IMR-90 (cell line): ENCODE results near the gene ABCA6. TPM values are rescaled to one million over a fixed set of nuclear protein-coding genes. Genes with fewer than 3 reads are reported as not detected.

Experiments
- ATAC-seq: fragments of 200-7000 bp; cut with Tn5 transposase; 2 replicates; pipeline ENCODE4 v1.9.1; 2020; ENCODE audit warnings: low read depth, mild to moderate bottlenecking, moderate library complexity
- BruUV-seq: library from RNA; stranded (reverse); fragments of 400-500 nt; replicated peaks from 2 replicates; lab custom pipeline; 2021; lab: Mats Ljungman, UMichigan
- CTCF ChIA-PET: fragments of 300-600 bp; formaldehyde crosslinking; extraction: SDS; loops from one replicate; lab custom pipeline; 2021; ENCODE audit warnings: antibody characterized with exemption; lab: Yijun Ruan, JAX
- POLR2A ChIA-PET: fragments of 300-600 bp; sonication (Branson Sonifier 250); formaldehyde crosslinking; loops from one replicate; lab custom pipeline; 2022; ENCODE audit warnings: antibody characterized with exemption; ENCODE audit not compliant: unreplicated experiment; lab: Charles Lee
- DNase-seq: peaks from one replicate; pipeline ENCODE4 v3.0.0; 2013
- H2AFZ ChIP-seq: replicated peaks from 2 replicates; pipeline ENCODE3; 2013; ENCODE audit warnings: low read length, mild to moderate bottlenecking; ENCODE audit not compliant: poor library complexity
- H2AK5ac ChIP-seq: 2 replicates; pipeline ENCODE4 v1.6.1; 2013; ENCODE audit warnings: low read depth, low read length, inconsistent platforms
- H2AK9ac ChIP-seq: replicated peaks from 2 replicates; pipeline ENCODE3; 2013; ENCODE audit warnings: mild to moderate bottlenecking, low read depth, low read length, moderate library complexity; ENCODE audit not compliant: poor library complexity
- H2BK120ac ChIP-seq: 2 replicates; pipeline ENCODE4 v1.6.1; 2013; ENCODE audit warnings: low read depth, low read length, inconsistent platforms
- H2BK15ac ChIP-seq: 3 replicates; pipeline ENCODE4 v1.6.1; 2013; ENCODE audit warnings: low read depth, low read length, inconsistent platforms
- H2BK20ac ChIP-seq: 2 replicates; pipeline ENCODE4 v1.6.1; 2013; ENCODE audit warnings: low read depth, mild to moderate bottlenecking, inconsistent platforms, low read length, moderate library complexity
- H2BK5ac ChIP-seq: 2 replicates; pipeline ENCODE4 v1.6.1; 2013; ENCODE audit warnings: mild to moderate bottlenecking, low read depth, low read length, inconsistent platforms; ENCODE audit not compliant: poor library complexity, severe bottlenecking
- H3K14ac ChIP-seq: replicated peaks from 2 replicates; pipeline ENCODE4 v1.6.1; 2013; ENCODE audit warnings: low read depth, low read length, inconsistent platforms
- H3K18ac ChIP-seq: 2 replicates; pipeline ENCODE4 v1.6.1; 2013; ENCODE audit warnings: low read depth, low read length, control low read depth
- H3K23ac ChIP-seq: 2 replicates; pipeline ENCODE4 v1.6.1; 2013; ENCODE audit warnings: low read depth, low read length, inconsistent platforms
- H3K27ac ChIP-seq: 2 replicates; pipeline ENCODE4 v1.5.1; 2013; ENCODE audit warnings: mild to moderate bottlenecking, control low read depth, low read length; ENCODE audit not compliant: insufficient read depth
- H3K27me3 ChIP-seq: 2 replicates; pipeline ENCODE4 v1.6.1; 2013; ENCODE audit warnings: low read length; ENCODE audit not compliant: control insufficient read depth, insufficient read depth
- H3K36me3 ChIP-seq: 2 replicates; pipeline ENCODE4 v1.6.1; 2013; ENCODE audit warnings: low read length, mixed read lengths; ENCODE audit not compliant: control insufficient read depth, insufficient read depth
- H3K4ac ChIP-seq: 2 replicates; pipeline ENCODE4 v1.6.1; 2013; ENCODE audit warnings: low read depth, low read length, inconsistent platforms
- H3K4me1 ChIP-seq: 2 replicates; pipeline ENCODE4 v1.6.1; 2013; ENCODE audit warnings: low read length, mixed read lengths; ENCODE audit not compliant: control insufficient read depth, insufficient read depth
- H3K4me2 ChIP-seq: 2 replicates; pipeline ENCODE4 v1.6.1; 2013; ENCODE audit warnings: low read depth, mild to moderate bottlenecking, control low read depth, low read length, moderate library complexity
- H3K4me3 ChIP-seq: 2 replicates; pipeline ENCODE4 v1.5.1; 2013; ENCODE audit warnings: low read depth, mild to moderate bottlenecking, control low read depth, low read length, moderate library complexity; ENCODE audit not compliant: insufficient read depth
- H3K56ac ChIP-seq: 2 replicates; pipeline ENCODE4 v1.6.1; 2013; ENCODE audit warnings: low read length, inconsistent platforms; ENCODE audit not compliant: insufficient read depth; ENCODE audit errors: extremely low read depth
- H3K79me1 ChIP-seq, 2 experiments: 2 replicates each; pipeline ENCODE4 v1.6.1; 2013; ENCODE audit warnings: low read length in 2 of 2, inconsistent platforms in 1 of 2, low read depth in 1 of 2
- H3K9ac ChIP-seq: 2 replicates; pipeline ENCODE4 v1.6.1; 2013; ENCODE audit warnings: low read depth, low read length, control low read depth
- H3K9me1 ChIP-seq: 2 replicates; pipeline ENCODE4 v1.6.1; 2013; ENCODE audit warnings: low read length, inconsistent platforms; ENCODE audit not compliant: insufficient read depth
- H3K9me3 ChIP-seq: 2 replicates; pipeline ENCODE4 v1.6.1; 2013; ENCODE audit warnings: low read length; ENCODE audit not compliant: control insufficient read depth, insufficient read depth
- H4K20me1 ChIP-seq: 2 replicates; pipeline ENCODE4 v1.6.1; 2013; ENCODE audit warnings: low read length, inconsistent platforms; ENCODE audit not compliant: insufficient read depth
- H4K5ac ChIP-seq: 2 replicates; pipeline ENCODE4 v1.6.1; 2013; ENCODE audit warnings: mild to moderate bottlenecking, low read depth, low read length, control low read depth
- H4K8ac ChIP-seq, 2 experiments: 2 replicates each; pipeline ENCODE4 v1.6.1; 2013; ENCODE audit warnings: low read depth in 2 of 2, low read length in 2 of 2, control low read depth in 1 of 2, inconsistent platforms in 1 of 2
- H4K91ac ChIP-seq: 2 replicates; pipeline ENCODE4 v1.6.1; 2013; ENCODE audit warnings: low read depth, low read length, inconsistent platforms; ENCODE audit not compliant: insufficient read depth
- CEBPB ChIP-seq: IDR thresholded peaks from 2 replicates; pipeline ENCODE4 v1.6.1; 2012; ENCODE audit warnings: low read depth, low read length, improper control_type of control experiment
- ELK1 ChIP-seq: fragments of 150-350 bp; IDR thresholded peaks from 2 replicates; pipeline ENCODE4 v1.6.1; 2016; ENCODE audit warnings: low read depth, mild to moderate bottlenecking, low read length, moderate library complexity, borderline replicate concordance
- FOS ChIP-seq: fragments of 150-350 bp; IDR thresholded peaks from 2 replicates; pipeline ENCODE4 v1.6.1; 2016; ENCODE audit warnings: low read depth, low read length
- MAZ ChIP-seq: IDR thresholded peaks from 2 replicates; pipeline ENCODE4 v1.6.1; 2012; ENCODE audit warnings: low read depth, mild to moderate bottlenecking, low read length, improper control_type of control experiment, moderate library complexity, borderline replicate concordance
- RAD21 ChIP-seq: IDR thresholded peaks from 2 replicates; pipeline ENCODE4 v1.6.1; 2012; ENCODE audit warnings: low read length, improper control_type of control experiment
- RCOR1 ChIP-seq: IDR thresholded peaks from 2 replicates; pipeline ENCODE4 v1.6.1; 2012; ENCODE audit warnings: mild to moderate bottlenecking, low read length, improper control_type of control experiment; ENCODE audit not compliant: insufficient replicate concordance
- USF2 ChIP-seq: fragments of 150-350 bp; IDR thresholded peaks from 2 replicates; pipeline ENCODE4 v1.6.1; 2017; ENCODE audit warnings: mild to moderate bottlenecking, antibody characterized with exemption, low read length, low read depth
- WGBS, 2 experiments: methylation state at CpG; one replicate each; pipeline versions ENCODE4 v1.1.5 to v1.1.7; 2013; ENCODE audit warnings: missing lambda C conversion rate in 2 of 2; ENCODE audit not compliant: insufficient read length in 1 of 2; ENCODE audit errors: extremely low coverage in 2 of 2; 5-methylcytosine and 5-hydroxymethylcytosine counted together
- dilution Hi-C: fragments of 300-500 bp; cut with HindIII; formaldehyde crosslinking; loops from one replicate; pipeline ENCODE4 v1.14.3; 2018; ENCODE audit warnings: low sequenced_read_pairs; ENCODE audit not compliant: unreplicated experiment
- in situ Hi-C: fragments of 300-500 bp; cut with MboI; formaldehyde crosslinking; loops from 3 replicates; pipeline ENCODE4 v1.14.3; 2019; ENCODE audit warnings: low sequenced_read_pairs, inconsistent platforms, mixed read lengths
- intact Hi-C: fragments of 100-400 bp; cut with micrococcal nuclease; formaldehyde crosslinking; loops from 2 replicates; pipeline ENCODE4 v1.10.0; 2022
- polyA plus RNA-seq, 3 experiments: library from polyadenylated mRNA; depleted of rRNA; stranded (reverse); fragments of >200 nt; gene quantifications; 2 replicates each; pipeline ENCODE4 v1.2.3, GENCODE V29; 2012; ENCODE audit warnings: low replicate concordance in 1 of 3
- total RNA-seq: library from RNA; depleted of rRNA; stranded (reverse); fragments of >200 nt; gene quantifications from 2 replicates; pipeline ENCODE4 v1.2.3, GENCODE V29; 2012

The ABCA6 gene
- total and polyA plus RNA-seq, 2 of the 4 experiments (the other 2 are of a cell fraction): under 0.01 TPM; not detected in 1

- Histone ChIP-seq H3K79me1 (no peaks in the 10 kb centered on the region), H2AK9ac (no peak overlapping the region), H2AFZ (no peak overlapping the region), H2BK5ac (no peak overlapping the region), H4K91ac (no peak overlapping the region), H3K56ac (no peak overlapping the region), H3K27ac (no peak overlapping the region), H3K9ac (no peak overlapping the region), H3K4ac (no peak overlapping the region), H4K20me1 (no peaks in the 10 kb centered on the region), H3K36me3 (no peaks in the 10 kb centered on the region), H2AK5ac (no peak overlapping the region), H4K8ac (no peak overlapping the region), H2BK15ac (no peak overlapping the region), H3K9me3 (no peaks in the 10 kb centered on the region), H3K23ac (no peak overlapping the region), H3K4me2 (no peak overlapping the region), H3K4me1 (no peaks in the 10 kb centered on the region; the same call in 1 of the 2 replicates), H3K27me3 (no peaks in the 10 kb centered on the region), H3K14ac (no peak overlapping the region), H2BK120ac (no peak overlapping the region), H3K18ac (no peak overlapping the region), H4K5ac (no peak overlapping the region), H3K4me3 (no peak overlapping the region), H2BK20ac (no peak overlapping the region), H3K9me1 (no peaks in the 10 kb centered on the region)
- intact Hi-C loops (no loop called here), dilution Hi-C loops (no loop called here), in situ Hi-C loops (no loop called here)
- 71% methylated on average over 1 of the region's 4 CpGs; no CpG with 5 or more reads in 1 of the 2 experiments for WGBS, 2 experiments
- POLR2A ChIA-PET: no interaction called here
- no peak for DNase-seq
- no TSS peak for BruUV-seq
- CTCF ChIA-PET: no interaction called here
- no peak for TF ChIP-seq MAZ
- no peak for TF ChIP-seq CEBPB
- no peak for TF ChIP-seq RAD21
- TF ChIP-seq ELK1: no peak
- no peak for TF ChIP-seq USF2
- no peak for TF ChIP-seq RCOR1
- no peak for TF ChIP-seq FOS
- no peak for ATAC-seq
These were observed 74.2 kb downstream of the ABCA6 start for GRCh38 chr17:69067274-69068047.
